Raji (cell line): Measurements from ENCODE around the gene RMI2.

Experiments
- POLR2A ChIP-seq: IDR thresholded peaks from 2 replicates; pipeline ENCODE4 v1.6.1; 2011; ENCODE audit warnings: low read depth, low read length, control low read depth; ENCODE audit not compliant: insufficient read depth

Gene RMI2

GRCh38 chr16:11333010-11333409, 12.2 kb upstream of the RMI2 start:
- TF ChIP-seq POLR2A = no peak

- no peak for TF ChIP-seq POLR2A
Measured at GRCh38 chr16:11333702-11334101, 11.6 kb upstream of the RMI2 start.

- no peak for TF ChIP-seq POLR2A
Measured at GRCh38 chr16:11334831-11335404, 10.3 kb upstream of the RMI2 start.

- no peak for TF ChIP-seq POLR2A
Measured at GRCh38 chr16:11339075-11339474, 6.2 kb upstream of the RMI2 start.

GRCh38 chr16:11340710-11341109, 4.5 kb upstream of the RMI2 start:
- no peak for TF ChIP-seq POLR2A

GRCh38 chr16:11341371-11341770, 3.9 kb upstream of the RMI2 start:
- TF ChIP-seq POLR2A = no peak

- no peak for TF ChIP-seq POLR2A
Measured at GRCh38 chr16:11342021-11342855, 3.0 kb upstream of the RMI2 start.

- TF ChIP-seq POLR2A = no peak
Measured at GRCh38 chr16:11346700-11347319, 1.6 kb downstream of the RMI2 start.

GRCh38 chr16:11347831-11348230, 2.6 kb downstream of the RMI2 start:
- TF ChIP-seq POLR2A = no peak

GRCh38 chr16:11348737-11349598, 3.7 kb downstream of the RMI2 start:
- no peak for TF ChIP-seq POLR2A

- no peak for TF ChIP-seq POLR2A
Measured at GRCh38 chr16:11349599-11350276, 4.5 kb downstream of the RMI2 start.

GRCh38 chr16:11350519-11350918, 5.3 kb downstream of the RMI2 start:
- TF ChIP-seq POLR2A = no peak

- no peak for TF ChIP-seq POLR2A
Measured at GRCh38 chr16:11350921-11351335, 5.7 kb downstream of the RMI2 start.

- no peak for TF ChIP-seq POLR2A
Measured at GRCh38 chr16:11353158-11353557, 7.9 kb downstream of the RMI2 start.

GRCh38 chr16:11354407-11354732, 9.1 kb downstream of the RMI2 start:
- TF ChIP-seq POLR2A = no peak
